Keratinocyte (primary cell): Measurements from ENCODE around the gene CACNB2. TPM values are rescaled to one million over a fixed set of nuclear protein-coding genes. Genes with fewer than 3 reads are reported as not detected.
"Not testable (repeated sequence)": the region's sequence is repeated elsewhere in the genome, so short reads cannot be mapped to it uniquely, and the experiment has no call there.

ENCODE experiments used
- DNase-seq: peaks from one replicate; pipeline ENCODE4 v3.0.0-alpha.2; 2011; ENCODE audit warnings: low read depth, missing footprints, low spot score
- FAIRE-seq: peaks from 2 replicates; lab custom pipeline; 2011; peaks lifted over from hg19 to GRCh38; lab: Jason Lieb, UNC
- H2AFZ ChIP-seq: 2 replicates; pipeline ENCODE4 v1.6.0; 2012; ENCODE audit warnings: low read length, control low read depth, inconsistent platforms; ENCODE audit not compliant: control insufficient read depth
- H3K27ac ChIP-seq: 2 replicates; pipeline ENCODE4 v1.5.1; 2011; ENCODE audit warnings: low read length; ENCODE audit not compliant: control insufficient read depth, insufficient read depth
- H3K27me3 ChIP-seq: 3 replicates; pipeline ENCODE4 v1.6.0; 2011; ENCODE audit warnings: low read length; ENCODE audit not compliant: control insufficient read depth, insufficient read depth; ENCODE audit errors: extremely low read depth
- H3K36me3 ChIP-seq, 2 experiments: 2 replicates in 1 of 2; 3 replicates in 1 of 2; pipeline ENCODE4 v1.5.1; 2011; ENCODE audit warnings: low read length in 2 of 2, mild to moderate bottlenecking in 1 of 2; ENCODE audit not compliant: control insufficient read depth in 2 of 2, insufficient read depth in 2 of 2; ENCODE audit errors: extremely low read depth in 1 of 2
- H3K4me1 ChIP-seq: 3 replicates; pipeline ENCODE4 v1.5.1; 2011; ENCODE audit warnings: low read length; ENCODE audit not compliant: control insufficient read depth, insufficient read depth; ENCODE audit errors: extremely low read depth
- H3K4me2 ChIP-seq: 3 replicates; pipeline ENCODE4 v1.6.0; 2011; ENCODE audit warnings: low read depth, low read length; ENCODE audit not compliant: control insufficient read depth, insufficient read depth; ENCODE audit errors: extremely low read depth
- H3K4me3 ChIP-seq, 3 experiments: fragments of 200-600 bp in 1 of 3; sonication (generic) in 1 of 3; 2 replicates in 2 of 3; 3 replicates in 1 of 3; pipeline ENCODE4 v1.5.1; 2011 to 2016; ENCODE audit warnings: low read length in 3 of 3, mild to moderate bottlenecking in 3 of 3, control low read depth in 2 of 3, inconsistent platforms in 1 of 3, low read depth in 1 of 3, mixed read lengths in 1 of 3, mixed run types in 1 of 3, moderate library complexity in 1 of 3; ENCODE audit not compliant: control insufficient read depth in 2 of 3, insufficient read depth in 2 of 3; ENCODE audit errors: extremely low read depth in 1 of 3
- H3K79me2 ChIP-seq: 2 replicates; pipeline ENCODE4 v1.6.0; 2012; ENCODE audit warnings: low read length; ENCODE audit not compliant: control insufficient read depth, insufficient read depth
- H3K9ac ChIP-seq: 3 replicates; pipeline ENCODE4 v1.6.0; 2011; ENCODE audit warnings: low read length; ENCODE audit not compliant: control insufficient read depth, insufficient read depth; ENCODE audit errors: extremely low read depth
- H3K9me1 ChIP-seq: 3 replicates; pipeline ENCODE4 v1.6.0; 2011; ENCODE audit warnings: low read length; ENCODE audit not compliant: control insufficient read depth, insufficient read depth; ENCODE audit errors: extremely low read depth
- H3K9me3 ChIP-seq: 2 replicates; pipeline ENCODE4 v1.5.1; 2012; ENCODE audit warnings: low read depth, low read length; ENCODE audit not compliant: control insufficient read depth
- H4K20me1 ChIP-seq: 3 replicates; pipeline ENCODE4 v1.6.0; 2011; ENCODE audit warnings: low read length; ENCODE audit not compliant: control insufficient read depth, insufficient read depth; ENCODE audit errors: extremely low read depth
- CTCF ChIP-seq, 3 experiments: IDR thresholded peaks in 1 of 3; conservative IDR thresholded peaks in 1 of 3; optimal IDR thresholded peaks in 1 of 3; 2 replicates in 2 of 3; 3 replicates in 1 of 3; pipeline versions ENCODE3 to v1.5.1; 2011; ENCODE audit warnings: low read length in 3 of 3, mild to moderate bottlenecking in 3 of 3, moderate library complexity in 2 of 3, control low read depth in 1 of 3, inconsistent platforms in 1 of 3; ENCODE audit not compliant: insufficient read depth in 2 of 3; ENCODE audit errors: extremely low read depth in 1 of 3
- EZH2 ChIP-seq: IDR thresholded peaks from one replicate; pipeline ENCODE4 v1.6.1; 2012; ENCODE audit warnings: inconsistent platforms, mild to moderate bottlenecking, low read length, moderate library complexity
- dilution Hi-C: fragments of 300-500 bp; cut with MboI; formaldehyde crosslinking; loops from one replicate; pipeline ENCODE4 v1.7.0; 2020; ENCODE audit warnings: low sequenced_read_pairs; ENCODE audit not compliant: extremely low pct_ligation_motif_present
- polyA plus RNA-seq, 5 experiments: library from polyadenylated mRNA; depleted of rRNA in 3 of 5; stranded (reverse) in 3 of 5; stranded (forward) in 1 of 5; unstranded in 1 of 5; fragments of >200 nt; gene quantifications; 1 replicate in 1 of 5; 2 replicates in 3 of 5; 3 replicates in 1 of 5; pipeline versions ENCODE4 v1.2.1 to v1.2.3, GENCODE V29; 2011 to 2012; ENCODE audit warnings: missing spikeins in 2 of 5, low read depth in 1 of 5, low replicate concordance in 1 of 5

Gene CACNB2
- polyA plus RNA-seq, 1 donor (not counting 4 experiments of a cell fraction or from before 2014, with no cell fraction given) = 0.03 TPM

GRCh38 chr10:18205098-18205834 is 65.0 kb downstream of the CACNB2 start:
- Histone ChIP-seq H3K27ac (no peak overlapping the region), H2AFZ (no peak overlapping the region), H3K4me1 (no peaks in the 10 kb centered on the region), H3K4me2 (no peak overlapping the region), H3K36me3 (no peaks in the 10 kb centered on the region), H3K4me3 (no peak overlapping the region), H4K20me1 (no peaks in the 10 kb centered on the region), H3K79me2 (no peaks in the 10 kb centered on the region), H3K9ac (no peak overlapping the region), H3K9me3 (no peaks in the 10 kb centered on the region), H3K9me1 (no peaks in the 10 kb centered on the region), H3K27me3 (peaks cover 2% of the 10 kb centered on the region)
- no peak for TF ChIP-seq CTCF (optimal IDR thresholded peaks at IDR 0.05 in 1 of 3, IDR thresholded peaks at IDR 0.05 in 1 of 3, conservative IDR thresholded peaks at IDR 0.05 in 1 of 3; ENCODE audit: extremely low read depth in 1 of 3, insufficient read depth in 2 of 3, low read length in 3 of 3)
- FAIRE-seq (no peak), DNase-seq (no peak)
- dilution Hi-C loops = no loop called here

GRCh38 chr10:18208186-18208585 is 68.0 kb downstream of the CACNB2 start:
- H3K27ac ChIP-seq, H3K27me3 ChIP-seq, H3K9ac ChIP-seq, H3K4me2 ChIP-seq, FAIRE-seq, H3K4me3 ChIP-seq, H3K9me1 ChIP-seq, dilution Hi-C loops, H2AFZ ChIP-seq, H3K4me1 ChIP-seq, H3K36me3 ChIP-seq, DNase-seq, H3K9me3 ChIP-seq, H3K79me2 ChIP-seq, H4K20me1 ChIP-seq: not testable (repeated sequence)

- DNase-seq = no peak
- H3K27me3 ChIP-seq = no peaks in the 10 kb centered on the region
- no peak overlapping the region for H3K4me2 ChIP-seq
- H3K4me3 ChIP-seq = no peak overlapping the region
- no peak overlapping the region for H2AFZ ChIP-seq
- no peaks in the 10 kb centered on the region for H3K36me3 ChIP-seq
- H3K9me1 ChIP-seq = no peaks in the 10 kb centered on the region
- no peaks in the 10 kb centered on the region for H3K4me1 ChIP-seq
- H4K20me1 ChIP-seq = no peaks in the 10 kb centered on the region
- H3K27ac ChIP-seq = no peak overlapping the region
- no peaks in the 10 kb centered on the region for H3K79me2 ChIP-seq
- no peak for FAIRE-seq
- dilution Hi-C loops = no loop called here
- TF ChIP-seq CTCF (optimal IDR thresholded peaks at IDR 0.05 in 1 of 3, IDR thresholded peaks at IDR 0.05 in 1 of 3, conservative IDR thresholded peaks at IDR 0.05 in 1 of 3; ENCODE audit: extremely low read depth in 1 of 3, insufficient read depth in 2 of 3, low read length in 3 of 3) = no peak
- no peak for TF ChIP-seq EZH2
- no peaks in the 10 kb centered on the region for H3K9me3 ChIP-seq
- no peak overlapping the region for H3K9ac ChIP-seq
Measured at GRCh38 chr10:18209241-18209640, 69.0 kb downstream of the CACNB2 start.
